Measurements from ENCODE around the gene DOP1B.

DOP1B gene

DNA sequence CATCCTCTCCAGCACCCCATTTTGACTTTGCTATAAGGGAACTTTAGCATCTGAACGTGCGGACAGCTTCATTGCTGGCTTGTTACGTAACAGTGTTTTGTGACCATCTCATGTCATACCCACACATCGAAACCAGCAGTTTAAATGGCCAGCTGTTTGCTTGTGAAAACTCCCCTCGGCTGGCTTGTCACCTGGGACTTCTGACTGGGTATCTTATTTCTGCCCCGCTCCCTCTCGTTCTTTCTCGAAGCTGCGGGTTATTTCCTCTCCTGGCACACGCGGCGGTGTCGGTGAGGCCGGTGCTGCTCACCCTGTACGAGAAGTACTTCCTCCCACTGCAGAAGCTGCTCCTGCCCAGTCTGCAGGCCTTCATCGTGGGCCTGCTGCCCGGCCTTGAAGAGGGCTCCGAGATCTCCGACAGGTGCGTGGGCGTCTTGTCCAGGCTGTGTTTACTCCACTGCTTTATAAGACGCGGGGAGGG lies 43.5 kb downstream of the DOP1B start:
- DNase-seq (ENCODE audit: low read depth in 4 of 4, low spot score in 1 of 4): no peak

DNA sequence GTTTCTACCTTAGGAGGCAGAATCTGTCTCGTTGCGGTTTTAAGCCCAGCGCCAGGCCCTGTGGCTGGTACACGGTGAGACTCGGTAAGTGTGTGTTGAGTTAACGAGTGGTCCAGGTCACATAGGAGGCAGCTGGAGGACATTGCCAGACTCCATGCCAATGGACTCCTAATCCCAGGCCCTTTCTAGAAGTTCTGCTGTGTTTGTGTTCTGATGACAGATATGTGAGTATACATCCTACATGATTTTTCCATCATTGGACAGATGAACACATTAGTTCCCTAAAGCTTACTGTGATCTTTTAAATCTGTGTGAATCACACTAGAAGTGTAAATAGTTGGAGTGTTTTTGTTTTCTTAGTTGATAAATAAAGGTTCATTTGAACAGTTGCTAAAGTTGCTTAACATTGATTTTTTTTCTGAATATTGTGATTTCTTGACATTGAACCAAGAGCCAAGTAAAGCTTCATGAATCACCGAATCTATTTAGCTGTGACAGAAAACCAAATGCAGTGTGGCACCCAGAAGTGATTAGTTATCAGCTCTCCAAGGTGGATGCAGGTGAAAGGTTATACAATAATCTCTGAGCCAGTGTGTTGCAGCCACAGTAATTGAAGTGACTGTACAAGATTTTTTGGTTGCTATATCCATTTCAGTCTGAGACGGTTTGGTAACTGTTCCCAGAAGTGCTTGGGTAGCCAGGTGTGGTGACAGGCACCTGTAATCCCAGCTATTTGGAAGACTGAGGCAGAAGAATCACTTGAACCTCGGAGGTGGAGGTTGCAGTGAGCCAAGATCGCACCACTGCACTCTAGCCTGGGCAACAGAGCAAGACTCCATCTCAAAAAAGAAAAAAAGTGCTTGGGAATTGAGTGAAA lies 46.3 kb downstream of the DOP1B start:
- DNase-seq (ENCODE audit: low read depth in 4 of 4, low spot score in 1 of 4): no peak

DNA sequence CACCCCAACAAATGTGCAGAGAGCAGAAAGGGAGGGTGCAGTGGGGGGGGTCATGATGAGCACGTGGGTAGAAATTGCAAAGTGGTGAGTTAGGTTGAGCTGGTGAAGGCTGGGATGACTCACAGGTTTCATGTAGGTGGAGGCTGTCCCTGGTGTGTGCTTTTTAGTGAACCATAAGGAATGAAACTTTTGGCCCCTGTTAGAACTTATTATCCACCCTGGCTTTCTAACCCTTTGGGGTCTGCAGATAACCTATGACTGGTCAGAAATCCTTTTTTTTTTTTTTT lies 46.9 kb downstream of the DOP1B start:
- peak; percentile 2 to 43 (median 27) for DNase-seq (ENCODE audit: low read depth in 4 of 4, low spot score in 1 of 4)

DNA sequence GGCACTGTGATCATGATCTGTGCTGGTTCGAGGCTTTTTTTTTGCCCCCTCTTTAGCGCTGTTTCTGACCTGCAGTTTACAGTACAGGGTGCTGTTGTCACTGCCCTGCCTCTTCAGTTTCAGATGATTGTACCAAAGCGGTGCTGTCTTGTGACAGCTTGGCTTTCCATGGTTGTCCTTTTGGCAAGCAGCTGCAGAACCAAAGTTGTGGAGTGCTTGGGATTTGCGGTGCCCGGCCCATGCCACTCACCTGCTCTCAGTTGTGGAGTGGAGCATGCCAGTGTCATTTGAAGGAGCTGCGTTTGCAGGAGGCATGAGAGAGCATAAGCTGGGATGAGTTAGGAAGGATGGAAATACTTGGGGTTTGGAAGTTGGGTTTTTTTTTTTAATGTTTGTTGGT lies 48.4 kb downstream of the DOP1B start:
- no peak for DNase-seq (ENCODE audit: low read depth in 4 of 4, low spot score in 1 of 4)

DNA sequence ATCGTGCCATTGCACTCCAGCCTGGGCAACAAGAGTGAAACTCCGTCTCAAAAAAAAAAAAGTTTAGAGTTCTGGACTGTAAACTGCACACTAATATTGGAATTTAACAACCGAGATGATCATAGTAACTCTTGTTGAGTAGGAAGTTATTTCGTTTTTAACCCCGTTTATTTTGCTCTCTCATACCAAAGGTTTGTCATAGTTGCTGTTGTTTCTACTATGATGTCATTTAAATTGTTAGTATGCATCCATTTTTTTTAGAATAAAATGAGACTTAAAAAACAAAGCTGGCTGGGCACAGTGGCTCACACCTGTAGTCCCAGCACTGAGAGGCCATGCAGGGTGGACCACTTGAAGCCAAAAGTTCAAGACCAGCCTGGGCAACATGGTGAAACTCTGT lies 49.3 kb downstream of the DOP1B start:
- no peak for DNase-seq (ENCODE audit: low read depth in 4 of 4, low spot score in 1 of 4)
